CD4-positive, alpha-beta T cell treated with Interleukin-10 for 1 hour (primary cell): ENCODE results near the gene YBX2.
"Not testable (repeated sequence)": the region's sequence is repeated elsewhere in the genome, so short reads cannot be mapped to it uniquely, and the experiment has no call there.

Source experiments
- DNase-seq: peaks from one replicate; pipeline ENCODE4 v3.0.0-alpha.2; 2020

The YBX2 gene

GRCh38 chr17:7294614-7295153 lies at the start of gene YBX2:
TSS of gene YBX2 (minus strand) at chr17:7294639. CDS start at chr17:7294500, 139 bp downstream.
- DNase-seq = peak; percentile 86

GRCh38 chr17:7343250-7343649 lies 48.8 kb upstream of the YBX2 start:
- no peak for DNase-seq

GRCh38 chr17:7341842-7342241 lies 47.4 kb upstream of the YBX2 start:
- no peak for DNase-seq

- no peak for DNase-seq
Observed at GRCh38 chr17:7340179-7340578, 45.7 kb upstream of the YBX2 start.

- not testable (repeated sequence) for DNase-seq
Observed at GRCh38 chr17:7337600-7337999, 43.2 kb upstream of the YBX2 start.

GRCh38 chr17:7336240-7337175 lies 42.1 kb upstream of the YBX2 start, which contains the start of gene ACAP1:
TSS of gene ACAP1 (plus strand) at chr17:7336529. CDS start at chr17:7336735, 206 bp downstream.
- DNase-seq = peak; percentile 89

- not testable (repeated sequence) for DNase-seq
Observed at GRCh38 chr17:7335765-7336164, 41.3 kb upstream of the YBX2 start.

- no peak for DNase-seq
Observed at GRCh38 chr17:7334938-7335538, 40.6 kb upstream of the YBX2 start.

- DNase-seq = peak; percentile 67
Observed at GRCh38 chr17:7332600-7333069, 38.2 kb upstream of the YBX2 start.

- no peak for DNase-seq
Observed at GRCh38 chr17:7332111-7332510, 37.7 kb upstream of the YBX2 start.

- DNase-seq = no peak
Observed at GRCh38 chr17:7330638-7331015, 36.2 kb upstream of the YBX2 start.

GRCh38 chr17:7329997-7330637 lies 35.7 kb upstream of the YBX2 start:
- peak; percentile 85 for DNase-seq

GRCh38 chr17:7329374-7329996 lies 35.0 kb upstream of the YBX2 start:
- DNase-seq = peak; percentile 98

GRCh38 chr17:7328840-7329373 lies 34.5 kb upstream of the YBX2 start, which contains the start of gene NEURL4:
TSS of gene NEURL4 (minus strand) at chr17:7329335. CDS start at chr17:7329312, 23 bp downstream.
- peak; percentile 39 for DNase-seq

- DNase-seq = no peak
Observed at GRCh38 chr17:7328009-7328408, 33.6 kb upstream of the YBX2 start.

- DNase-seq = no peak
Observed at GRCh38 chr17:7327501-7327900, 33.1 kb upstream of the YBX2 start.

GRCh38 chr17:7327056-7327455 lies 32.6 kb upstream of the YBX2 start:
- DNase-seq = no peak

GRCh38 chr17:7326186-7326585 lies 31.7 kb upstream of the YBX2 start:
- no peak for DNase-seq

- DNase-seq = no peak
Observed at GRCh38 chr17:7325031-7325528, 30.6 kb upstream of the YBX2 start.

GRCh38 chr17:7324438-7324779 lies 30.0 kb upstream of the YBX2 start:
- no peak for DNase-seq

- peak; percentile 71 for DNase-seq
Observed at GRCh38 chr17:7323731-7324437, 29.4 kb upstream of the YBX2 start.
